Adipocyte (in vitro differentiated cells): Measurements from ENCODE around the gene DYSF.

Experiments
- DNase-seq: peaks from one replicate; pipeline ENCODE4 v3.0.0-alpha.2; 2015; ENCODE audit warnings: low read depth
- H3K27me3 ChIP-seq: replicated peaks from 2 replicates; pipeline ENCODE4 v1.7.0; 2013; ENCODE audit warnings: mild to moderate bottlenecking, low read length, moderate library complexity; ENCODE audit not compliant: control insufficient read depth, insufficient read depth
- H3K36me3 ChIP-seq: 2 replicates; pipeline ENCODE4 v1.7.0; 2013; ENCODE audit warnings: low read length, mild to moderate bottlenecking, moderate library complexity; ENCODE audit not compliant: control insufficient read depth, insufficient read depth, severe bottlenecking
- H3K4me1 ChIP-seq: 2 replicates; pipeline ENCODE4 v1.7.0; 2013; ENCODE audit warnings: mild to moderate bottlenecking, low read length, moderate library complexity; ENCODE audit not compliant: control insufficient read depth, insufficient read depth
- H3K4me3 ChIP-seq: 2 replicates; pipeline ENCODE4 v1.7.0; 2013; ENCODE audit warnings: mild to moderate bottlenecking, low read length, moderate library complexity
- H3K9ac ChIP-seq: 2 replicates; pipeline ENCODE4 v1.7.0; 2013; ENCODE audit warnings: mild to moderate bottlenecking, low read length, moderate library complexity
- H3K9me3 ChIP-seq: 2 replicates; pipeline ENCODE4 v1.7.0; 2013; ENCODE audit warnings: mild to moderate bottlenecking, low read length, moderate library complexity; ENCODE audit not compliant: control insufficient read depth

DYSF gene

DNA sequence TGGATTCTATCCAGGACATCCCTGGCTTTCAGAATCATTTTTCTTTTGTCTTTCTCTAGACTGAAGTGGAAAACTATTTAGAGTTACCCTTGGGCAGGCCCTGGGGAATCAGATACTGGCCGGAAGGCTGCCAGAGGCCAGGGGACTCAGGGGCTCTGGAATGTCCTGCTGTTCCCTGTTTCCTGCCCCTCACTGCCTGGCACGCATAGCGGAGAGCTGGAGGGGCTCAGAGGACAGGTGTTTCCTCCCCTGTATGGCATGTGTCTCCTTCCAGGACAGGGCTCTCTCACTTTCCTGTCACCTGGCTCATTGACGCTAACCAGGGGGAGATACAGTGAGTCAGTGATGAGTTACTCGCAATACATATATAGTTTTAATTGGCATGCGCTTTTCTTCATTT lies 38.8 kb downstream of the DYSF start:
- Histone ChIP-seq H3K27me3 (peaks cover 26% of the 10 kb centered on the region), H3K9me3 (peaks cover 2% of the 10 kb centered on the region), H3K4me3 (no peak overlapping the region), H3K36me3 (no peaks in the 10 kb centered on the region), H3K4me1 (no peaks in the 10 kb centered on the region), H3K9ac (no peak overlapping the region)
- no peak for DNase-seq

DNA sequence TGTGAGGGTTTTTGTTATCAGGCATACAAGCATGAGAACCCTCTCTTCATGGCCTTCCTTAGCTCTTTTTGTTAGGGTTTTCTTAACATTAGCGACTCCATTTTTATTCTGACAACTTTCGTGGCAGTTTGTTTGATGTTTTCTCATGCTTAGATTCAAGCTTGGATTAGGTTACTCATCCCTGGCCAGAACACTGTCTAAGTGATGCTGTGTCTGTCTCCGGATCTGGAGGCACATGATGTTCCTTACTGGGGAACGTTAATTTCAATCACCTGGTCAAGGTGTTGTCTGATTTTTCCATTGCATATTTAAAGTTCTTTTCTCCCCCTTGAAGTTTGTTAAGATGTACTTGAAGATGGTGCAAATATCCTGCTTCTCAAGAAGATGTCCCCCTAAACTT lies 40.7 kb downstream of the DYSF start:
- DNase-seq: no peak
- H3K27me3 ChIP-seq: peaks cover 17% of the 10 kb centered on the region
- H3K36me3 ChIP-seq: no peaks in the 10 kb centered on the region
- no peak overlapping the region for H3K4me3 ChIP-seq
- H3K9ac ChIP-seq: no peak overlapping the region
- H3K9me3 ChIP-seq: peaks cover 2% of the 10 kb centered on the region
- H3K4me1 ChIP-seq: no peaks in the 10 kb centered on the region

DNA sequence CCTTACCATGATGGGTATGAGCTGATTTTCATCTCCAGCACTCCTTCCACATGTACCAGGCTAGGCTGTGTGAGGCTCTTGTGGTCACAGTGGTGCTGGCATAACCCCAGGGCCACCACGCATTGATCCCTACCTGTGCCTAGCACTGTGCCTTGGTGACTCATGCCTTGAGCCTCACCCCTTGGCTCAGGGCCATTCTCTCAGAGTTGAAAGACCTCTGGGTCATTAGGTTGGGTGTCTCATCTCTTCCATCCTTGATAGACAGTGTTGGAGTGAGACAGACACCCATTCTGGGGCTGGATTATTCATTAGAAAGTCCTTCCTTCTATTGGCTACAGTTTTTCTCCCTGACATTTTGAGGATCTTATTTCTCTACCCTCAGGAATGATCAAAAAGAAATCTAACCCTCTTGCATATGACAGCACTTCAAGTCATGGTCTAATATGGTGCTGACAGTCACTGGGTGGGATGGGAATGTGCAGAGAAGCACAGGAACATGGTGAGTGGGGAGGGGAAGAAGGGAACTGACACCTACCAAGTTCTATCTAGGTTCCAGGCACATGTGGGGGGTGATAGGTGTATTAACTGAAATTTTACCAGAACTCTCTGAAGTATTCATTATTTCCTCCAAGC lies 41.3 kb downstream of the DYSF start:
- H3K9ac ChIP-seq: no peak overlapping the region
- no peak overlapping the region for H3K4me3 ChIP-seq
- DNase-seq: no peak
- peaks cover 12% of the 10 kb centered on the region for H3K27me3 ChIP-seq
- peaks cover 2% of the 10 kb centered on the region for H3K9me3 ChIP-seq
- no peaks in the 10 kb centered on the region for H3K36me3 ChIP-seq
- no peaks in the 10 kb centered on the region for H3K4me1 ChIP-seq

DNA sequence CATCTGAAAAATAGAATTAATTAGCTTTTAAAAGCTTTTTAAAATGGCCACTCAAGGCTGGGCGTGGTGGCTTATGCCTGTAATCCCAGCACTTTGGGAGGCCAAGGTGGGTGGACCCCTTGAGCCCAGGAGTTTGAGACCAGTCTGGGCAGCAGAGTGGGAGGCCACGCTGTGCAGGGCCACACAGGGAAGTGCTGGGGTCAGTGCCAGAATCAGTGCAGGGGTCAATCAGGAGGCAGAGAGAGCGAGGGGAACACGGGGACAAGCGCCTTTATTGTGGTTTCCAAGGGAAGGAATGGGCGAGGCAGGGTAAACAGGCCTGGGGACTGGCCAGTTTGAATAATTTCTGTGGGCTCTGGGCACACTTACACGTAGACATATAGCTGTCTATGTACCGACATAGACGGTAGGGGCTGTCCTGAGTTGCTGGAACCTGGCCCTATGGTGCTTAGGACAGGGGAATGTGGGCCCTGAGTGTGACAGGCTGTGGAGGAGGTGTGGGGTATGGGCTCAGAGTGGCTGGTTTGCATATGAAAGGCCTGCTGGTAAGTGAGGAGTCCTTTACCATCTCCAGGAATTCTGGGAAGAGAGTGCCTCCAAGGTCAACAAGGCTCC lies 42.9 kb downstream of the DYSF start:
- H3K36me3 ChIP-seq: no peaks in the 10 kb centered on the region
- no peak for DNase-seq
- H3K9ac ChIP-seq: no peak overlapping the region
- no peak overlapping the region for H3K4me3 ChIP-seq
- peaks cover 8% of the 10 kb centered on the region for H3K27me3 ChIP-seq
- H3K9me3 ChIP-seq: peaks cover 2% of the 10 kb centered on the region
- no peaks in the 10 kb centered on the region for H3K4me1 ChIP-seq

DNA sequence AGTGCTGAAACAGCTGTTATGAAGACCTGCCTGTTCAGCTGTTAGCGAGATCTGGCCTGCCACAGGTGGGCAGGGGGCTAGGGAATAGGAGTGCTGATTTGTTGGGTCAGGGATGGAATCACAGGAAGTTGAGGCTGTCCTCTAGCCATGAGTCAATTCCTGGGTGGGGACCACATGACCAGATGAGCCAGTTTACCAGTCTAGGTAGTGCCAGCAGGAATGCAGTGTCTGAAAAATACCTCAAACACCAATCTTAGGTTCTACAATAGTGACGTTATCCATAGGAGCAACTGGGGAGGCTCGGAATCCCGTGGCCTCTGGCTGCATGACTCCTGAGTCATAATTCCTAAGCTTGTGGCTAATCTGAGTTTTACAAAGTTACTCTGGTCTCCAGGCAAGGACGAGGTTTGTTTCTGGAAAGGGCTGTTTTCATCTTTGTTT lies 44.9 kb downstream of the DYSF start:
- Histone ChIP-seq H3K36me3 (no peaks in the 10 kb centered on the region), H3K27me3 (no peaks in the 10 kb centered on the region), H3K9ac (no peak overlapping the region), H3K4me3 (no peak overlapping the region), H3K4me1 (no peaks in the 10 kb centered on the region), H3K9me3 (peaks cover 2% of the 10 kb centered on the region)
- DNase-seq: peak; percentile 69

DNA sequence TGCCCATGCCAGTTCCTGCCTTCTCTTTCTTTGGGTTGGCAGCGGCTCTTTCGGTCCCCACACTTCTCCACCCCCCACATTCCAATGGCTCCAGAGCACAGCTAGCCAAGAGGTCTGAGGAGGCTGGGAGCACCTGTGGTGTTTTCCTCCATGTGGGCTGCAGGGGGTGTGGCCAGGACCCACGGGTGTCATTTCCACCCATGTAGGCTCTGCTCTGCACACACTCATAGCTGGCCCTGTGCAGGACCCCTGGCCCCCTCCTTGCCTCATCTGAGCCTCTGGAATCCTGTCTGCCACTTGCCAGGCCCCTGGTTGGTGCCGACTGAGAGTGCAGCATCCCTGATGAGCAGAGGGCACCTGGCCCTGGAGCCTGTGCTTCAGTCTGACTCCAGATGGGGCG lies 46.3 kb downstream of the DYSF start:
- no peaks in the 10 kb centered on the region for H3K4me1 ChIP-seq
- no peak for DNase-seq
- no peak overlapping the region for H3K9ac ChIP-seq
- H3K4me3 ChIP-seq: no peak overlapping the region
- H3K9me3 ChIP-seq: peaks cover 2% of the 10 kb centered on the region
- H3K27me3 ChIP-seq: peaks cover 10% of the 10 kb centered on the region
- no peaks in the 10 kb centered on the region for H3K36me3 ChIP-seq

DNA sequence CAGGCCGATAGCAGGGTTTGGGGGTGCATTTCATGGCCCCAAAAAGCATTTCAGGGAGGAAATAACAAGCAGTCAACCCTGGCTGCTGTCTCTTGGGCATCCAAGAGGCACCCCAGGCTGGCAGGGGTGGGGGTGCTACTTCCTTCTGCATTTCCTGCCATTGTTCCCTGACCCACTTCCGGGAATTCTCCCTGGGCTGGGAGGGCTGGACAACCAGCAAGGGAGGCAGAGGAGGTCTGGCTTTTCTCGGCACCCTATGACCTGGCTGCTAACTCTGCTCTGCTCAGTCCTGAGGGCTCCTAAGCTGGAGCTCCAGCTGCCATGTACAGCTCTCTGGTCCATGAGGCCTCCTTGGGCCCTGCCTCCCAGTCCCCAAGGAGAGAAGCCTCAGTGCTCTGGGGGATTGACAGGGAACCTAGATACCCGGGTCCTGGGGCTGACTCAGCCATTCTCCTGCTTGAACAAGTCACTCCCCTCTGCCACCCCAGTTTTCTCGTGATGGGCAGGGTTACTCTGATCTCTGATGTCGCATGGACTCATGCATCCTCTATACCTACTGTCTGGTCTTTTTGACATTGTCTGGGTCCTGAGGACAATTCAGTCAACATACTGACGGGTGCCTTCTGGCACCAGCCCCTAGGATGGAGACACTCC lies 47.2 kb downstream of the DYSF start:
- Histone ChIP-seq H3K9me3 (peaks cover 2% of the 10 kb centered on the region), H3K27me3 (peaks cover 18% of the 10 kb centered on the region), H3K9ac (no peak overlapping the region), H3K4me3 (no peak overlapping the region), H3K4me1 (no peaks in the 10 kb centered on the region), H3K36me3 (no peaks in the 10 kb centered on the region)
- no peak for DNase-seq

DNA sequence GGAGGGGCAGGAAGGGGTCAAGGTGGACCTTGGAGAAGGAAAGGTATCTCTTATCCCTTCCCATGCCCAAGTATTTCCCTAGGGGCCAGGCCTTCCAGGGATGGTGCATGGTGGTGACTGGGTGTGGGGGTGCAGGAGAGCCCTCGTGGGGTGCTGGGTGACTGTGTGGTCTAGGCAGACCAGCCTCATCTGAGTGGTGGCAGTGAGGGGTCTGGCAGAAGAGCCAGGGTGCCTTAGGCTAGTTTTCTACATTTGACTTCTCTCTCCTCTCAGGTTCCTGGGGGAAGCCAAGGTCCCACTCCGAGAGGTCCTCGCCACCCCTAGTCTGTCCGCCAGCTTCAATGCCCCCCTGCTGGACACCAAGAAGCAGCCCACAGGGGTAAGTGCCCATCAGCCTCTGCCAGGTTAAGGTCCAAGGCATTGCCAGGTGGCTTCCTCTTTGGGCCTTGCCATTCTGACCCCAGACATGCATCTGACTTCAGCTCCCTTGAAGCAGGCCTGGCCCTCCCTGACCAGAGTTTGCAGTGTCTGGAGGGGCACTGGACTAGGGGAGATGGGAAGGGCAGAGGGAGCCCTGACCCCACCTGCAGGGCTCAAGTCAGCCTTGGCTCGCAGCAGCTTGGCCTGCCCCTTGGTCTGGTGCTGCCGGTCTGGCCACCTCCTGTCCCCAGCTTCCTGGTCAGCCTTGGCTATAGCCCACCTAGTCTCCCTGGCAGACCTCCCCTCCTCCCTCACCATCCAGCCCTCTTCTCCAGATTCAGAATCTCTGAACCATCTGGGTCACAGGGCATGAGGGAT lies 49.8 kb downstream of the DYSF start:
- Histone ChIP-seq H3K9me3 (no peaks in the 10 kb centered on the region), H3K4me1 (no peaks in the 10 kb centered on the region), H3K9ac (no peak overlapping the region), H3K4me3 (no peak overlapping the region), H3K36me3 (no peaks in the 10 kb centered on the region), H3K27me3 (peaks cover 30% of the 10 kb centered on the region)
- DNase-seq: no peak

DNA sequence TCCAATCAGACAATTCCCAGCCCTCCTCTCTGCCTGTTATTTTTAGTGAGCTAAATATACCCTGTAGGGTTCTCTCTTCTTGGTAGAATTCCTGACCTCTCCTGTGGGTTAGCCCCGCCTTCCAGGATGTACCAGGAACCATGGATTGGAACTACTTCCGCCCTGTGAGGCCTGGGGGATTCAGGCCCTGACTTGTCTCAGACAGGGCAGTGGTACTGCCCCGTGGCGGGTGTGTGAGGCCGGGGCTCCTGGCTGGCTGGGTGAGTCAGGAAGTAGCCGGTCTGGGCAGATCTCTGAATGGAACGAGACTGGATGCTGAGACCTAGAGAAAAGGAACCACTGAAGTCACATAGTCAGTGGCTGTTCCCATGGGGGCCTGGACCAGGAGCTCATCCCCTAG lies 50.5 kb downstream of the DYSF start:
- Histone ChIP-seq H3K9me3 (no peaks in the 10 kb centered on the region), H3K27me3 (peaks cover 34% of the 10 kb centered on the region), H3K4me1 (no peaks in the 10 kb centered on the region), H3K9ac (no peak overlapping the region), H3K36me3 (no peaks in the 10 kb centered on the region), H3K4me3 (no peak overlapping the region)
- DNase-seq: no peak

DNA sequence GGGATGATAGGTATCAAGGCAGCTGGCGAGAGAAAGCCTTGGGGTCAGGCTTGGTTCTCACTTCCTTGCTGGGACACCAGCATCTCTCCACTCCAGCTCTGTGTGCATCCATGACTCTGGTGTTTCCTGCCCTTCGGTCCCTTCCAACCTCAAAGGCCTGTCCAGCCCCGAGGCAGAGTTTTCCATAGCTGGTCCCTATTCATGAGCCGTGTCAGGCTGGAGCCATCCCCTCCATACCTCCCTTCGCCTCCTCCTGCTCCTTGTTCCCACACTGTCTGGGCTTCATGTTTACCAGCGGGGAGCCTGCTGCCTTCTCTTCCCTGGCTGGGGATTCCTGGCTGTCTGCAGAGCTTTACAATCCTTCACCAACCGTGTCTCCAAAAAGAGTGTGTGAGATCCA lies 51.2 kb downstream of the DYSF start:
- H3K4me1 ChIP-seq: no peaks in the 10 kb centered on the region
- no peaks in the 10 kb centered on the region for H3K36me3 ChIP-seq
- DNase-seq: no peak
- no peak overlapping the region for H3K9ac ChIP-seq
- no peak overlapping the region for H3K4me3 ChIP-seq
- H3K9me3 ChIP-seq: no peaks in the 10 kb centered on the region
- peaks cover 34% of the 10 kb centered on the region for H3K27me3 ChIP-seq

DNA sequence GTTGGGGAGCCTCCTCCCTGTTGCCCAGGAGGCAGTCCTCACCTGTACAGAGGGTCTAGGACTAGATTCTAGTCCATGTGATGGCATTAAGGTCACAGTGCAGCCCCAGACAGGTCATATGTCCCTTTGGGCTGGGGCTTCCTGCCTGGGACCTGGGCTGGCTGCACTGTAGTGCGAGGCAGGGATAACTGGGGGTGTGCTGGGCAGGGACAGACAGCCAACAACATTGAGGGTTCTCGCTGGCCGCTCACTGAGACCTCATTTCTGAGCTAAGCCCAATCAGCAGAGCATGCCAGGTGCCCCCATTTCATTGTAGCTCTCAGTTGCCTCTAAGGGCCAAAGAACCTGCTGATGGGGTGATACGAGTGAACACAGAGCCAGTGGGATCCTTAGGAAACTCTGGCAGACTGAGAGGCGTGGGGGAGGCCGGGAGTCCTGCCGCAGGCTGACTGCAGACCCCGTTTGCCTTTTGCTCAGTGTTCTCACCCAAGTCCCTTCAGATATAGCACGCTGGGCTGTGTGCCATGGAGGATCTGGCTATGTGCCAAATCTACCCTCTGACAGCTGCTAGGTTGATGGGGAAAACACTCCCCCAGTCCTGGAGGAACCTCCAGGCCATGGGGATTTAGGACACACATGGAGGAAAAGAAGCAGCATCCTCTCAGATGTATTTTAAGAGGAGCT lies 51.9 kb downstream of the DYSF start:
- no peak for DNase-seq
- peaks cover 34% of the 10 kb centered on the region for H3K27me3 ChIP-seq
- no peaks in the 10 kb centered on the region for H3K4me1 ChIP-seq
- no peaks in the 10 kb centered on the region for H3K9me3 ChIP-seq
- H3K36me3 ChIP-seq: no peaks in the 10 kb centered on the region
- H3K4me3 ChIP-seq: no peak overlapping the region
- H3K9ac ChIP-seq: no peak overlapping the region
